Bone marrow (tissue), 2 donors: ENCODE data around the gene GJA8.
"Not testable (repeated sequence)": the region's sequence is repeated elsewhere in the genome, so short reads cannot be mapped to it uniquely, and the experiment has no call there.

ENCODE experiments used
- DNase-seq, 2 donors: peaks; one replicate each; lab custom pipeline; 2025; lab: John Stamatoyannopoulos, UW

The GJA8 gene

DNA sequence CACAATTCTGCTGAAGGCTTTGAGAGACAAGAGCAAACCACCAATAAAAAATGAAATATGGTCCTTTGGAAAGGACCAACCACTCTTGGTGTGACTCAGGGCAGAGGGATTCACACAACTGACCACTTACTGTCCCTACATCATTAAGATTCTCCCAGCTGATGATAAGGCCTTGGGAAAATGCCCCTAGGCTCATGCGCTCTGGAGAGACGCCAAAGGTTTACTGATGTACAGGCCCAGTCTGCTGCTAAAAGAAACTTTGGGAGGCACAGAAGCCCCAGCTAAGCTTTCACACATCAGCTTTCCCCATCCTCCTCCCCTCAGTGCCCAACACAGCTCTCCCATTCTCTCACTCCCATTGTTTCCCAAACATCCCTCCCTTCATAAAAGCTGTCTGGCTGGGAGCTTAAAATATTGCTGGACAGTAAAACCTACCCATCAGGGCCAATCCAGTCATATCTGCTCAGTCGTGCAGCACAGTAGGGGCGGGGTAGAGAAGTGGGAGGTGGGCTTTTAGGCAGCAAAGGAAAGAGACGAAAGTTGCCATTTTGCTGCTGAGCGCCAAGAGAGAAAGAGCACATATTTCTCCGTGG lies at the start of gene GJA8:
GJA8 (plus strand) TSS at position 543 of the 593 bp plus-strand sequence. CDS start 5,161 bp downstream, outside the sequence.
- no peak for DNase-seq

DNA sequence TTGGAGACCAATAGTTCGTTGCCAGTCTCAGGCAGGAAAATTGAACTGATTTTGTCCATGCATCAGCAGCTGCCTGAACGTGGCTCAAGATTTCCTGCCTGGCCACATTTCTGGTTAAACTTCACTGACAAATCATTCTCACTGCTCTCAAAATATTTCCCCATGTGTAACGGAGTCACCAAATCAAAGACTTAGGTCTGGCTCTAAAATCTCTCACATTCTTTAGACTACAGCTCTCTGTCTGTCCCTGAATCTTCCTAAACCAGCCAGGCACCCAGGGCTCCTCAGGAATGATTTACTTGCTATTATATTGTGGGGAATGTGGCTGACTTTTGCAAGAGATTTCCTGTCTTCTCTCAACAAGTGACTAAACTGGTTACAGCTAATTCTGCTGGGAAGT lies 49.2 kb upstream of the GJA8 start:
- DNase-seq: no peak

DNA sequence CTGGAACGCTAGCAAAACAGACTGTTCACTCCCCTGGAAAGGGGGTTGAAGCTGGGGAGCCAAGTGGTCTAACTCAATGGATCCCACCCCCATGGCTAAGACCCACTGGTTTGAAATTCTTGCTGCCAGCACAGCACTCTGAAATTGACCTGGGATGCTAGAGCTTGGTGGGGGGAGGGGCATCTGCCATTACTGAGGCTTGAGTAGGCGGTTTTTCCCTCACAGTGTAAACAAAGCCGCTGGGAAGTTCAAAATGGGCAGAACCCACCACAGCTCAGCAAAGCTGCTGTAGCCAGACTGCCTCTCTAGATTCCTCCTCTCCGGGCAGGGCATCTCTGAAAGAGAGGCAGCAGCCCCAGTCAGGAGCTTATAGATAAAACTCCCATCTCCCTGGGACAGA lies 47.6 kb upstream of the GJA8 start:
- DNase-seq: not testable (repeated sequence)

DNA sequence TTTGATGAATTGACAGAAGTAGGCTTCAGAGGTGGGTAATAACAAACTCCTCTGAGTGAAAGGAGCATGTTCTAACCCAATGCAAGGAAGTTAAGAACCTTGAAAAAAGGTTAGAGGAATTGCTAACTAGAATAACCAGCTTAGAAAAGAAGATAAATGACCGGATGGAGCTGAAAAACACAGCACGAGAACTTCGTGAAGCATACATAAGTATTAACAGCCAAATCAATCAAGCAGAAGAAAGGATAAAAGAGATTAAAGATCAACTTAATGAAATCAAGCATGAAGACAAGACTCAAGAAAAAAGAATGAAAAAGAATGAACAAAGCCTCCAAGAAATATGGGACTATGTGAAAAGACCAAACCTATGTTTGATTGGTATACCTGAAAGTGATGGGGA lies 46.6 kb upstream of the GJA8 start:
- DNase-seq: not testable (repeated sequence)

DNA sequence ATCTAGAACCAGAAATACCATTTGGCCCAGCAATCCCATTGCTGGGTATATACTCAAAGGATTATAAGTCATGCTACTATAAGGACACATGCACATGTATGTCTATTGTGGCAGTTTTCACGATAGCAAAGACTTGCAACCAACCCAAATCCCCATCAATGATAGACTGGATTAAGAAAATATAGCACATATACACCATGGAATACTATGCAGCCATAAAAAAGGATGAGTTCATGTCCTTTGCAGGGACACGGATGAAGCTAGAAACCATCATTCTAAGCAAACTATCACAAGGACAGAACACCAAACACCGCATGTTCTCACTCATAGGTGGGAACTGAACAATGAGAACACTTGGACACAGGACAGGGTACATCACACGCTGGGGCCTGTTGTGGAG lies 35.4 kb upstream of the GJA8 start:
- DNase-seq: not testable (repeated sequence)

DNA sequence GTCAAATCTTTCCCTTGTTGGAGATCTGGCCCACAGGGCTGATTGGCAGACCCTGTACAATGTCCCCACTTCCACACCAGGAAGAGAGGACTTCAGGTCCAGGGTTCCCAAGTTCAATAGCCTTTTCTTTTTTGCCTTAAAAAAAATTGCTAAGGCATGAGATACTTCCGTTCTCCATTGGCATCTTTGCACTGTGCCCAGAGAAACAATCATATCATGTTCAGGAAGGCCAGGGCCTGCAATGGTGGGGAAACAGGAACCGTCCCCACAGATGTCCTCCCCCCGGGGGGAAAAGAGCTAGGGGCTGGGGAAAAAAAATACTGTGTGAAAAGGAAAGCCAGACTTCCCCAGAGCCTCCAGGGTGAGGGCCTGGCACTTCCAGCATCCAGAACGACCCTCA lies 24.6 kb upstream of the GJA8 start:
- DNase-seq: no peak

DNA sequence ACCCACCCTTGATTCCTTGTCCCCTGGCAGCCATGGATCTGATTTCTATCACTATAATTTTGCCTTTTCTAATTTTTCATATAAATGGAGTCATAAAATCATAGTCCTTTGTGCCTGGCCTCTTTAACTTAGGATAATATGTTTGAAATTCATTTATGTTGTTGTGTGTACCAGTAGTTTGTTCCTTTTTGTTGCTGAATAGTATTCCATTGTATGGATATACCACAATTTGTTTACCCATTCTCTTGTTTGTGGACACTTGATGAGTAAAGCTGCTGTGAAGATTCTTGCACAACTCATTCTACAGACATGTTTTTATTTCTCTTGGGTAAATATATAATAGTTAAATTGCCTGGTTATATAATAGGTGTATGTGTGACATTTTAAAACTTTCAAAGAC lies 22.7 kb upstream of the GJA8 start:
- no peak for DNase-seq

DNA sequence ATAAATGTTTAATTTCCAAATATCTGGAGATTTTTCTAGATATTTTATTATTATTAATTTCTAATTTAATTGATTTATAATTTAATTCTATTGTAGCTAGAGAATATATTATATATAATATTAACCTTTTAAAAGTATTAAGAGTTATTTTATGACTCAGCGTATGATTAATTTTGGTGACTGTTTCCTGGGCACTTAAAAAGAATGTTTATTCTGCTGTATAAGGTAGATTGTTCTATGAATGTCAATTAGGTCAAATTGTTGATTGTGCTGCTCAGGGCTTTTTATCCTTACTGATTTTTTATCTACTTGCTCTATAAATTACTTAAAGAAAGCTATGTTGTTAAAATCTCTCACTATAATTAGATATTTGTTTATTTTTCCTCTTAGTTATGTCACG lies 20.1 kb upstream of the GJA8 start:
- no peak for DNase-seq

DNA sequence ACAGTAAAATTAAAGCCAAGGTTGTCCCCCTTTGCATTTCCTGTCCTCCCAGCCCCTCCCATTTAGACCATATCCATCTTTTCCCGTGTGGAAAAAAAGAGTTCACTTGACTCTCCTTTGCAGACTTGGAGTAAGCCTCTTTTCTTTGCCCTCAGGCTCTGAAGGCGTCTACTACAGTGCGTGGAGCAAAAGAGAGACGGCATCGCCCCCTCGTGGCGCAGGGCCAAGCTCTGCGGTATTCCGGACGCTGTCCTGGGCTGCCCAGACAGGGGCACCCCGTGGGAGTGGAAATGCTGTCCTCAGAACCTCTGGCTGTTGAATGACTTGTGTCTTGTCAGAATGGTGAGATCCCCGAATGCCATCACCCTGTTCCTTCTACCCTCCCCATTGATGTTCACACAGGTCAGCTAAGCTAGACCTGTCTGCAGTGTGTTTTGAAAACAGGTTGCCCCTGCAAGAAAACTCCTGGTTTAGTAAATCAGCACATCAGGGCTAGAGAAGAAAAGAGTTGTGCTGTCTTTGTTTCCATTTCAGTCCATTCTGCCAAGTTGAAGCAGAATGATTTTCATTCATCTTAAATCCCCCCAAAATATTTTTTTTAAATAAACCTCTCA lies 12.3 kb upstream of the GJA8 start:
- peak in 1 of 2 donors; percentile 28 for DNase-seq

DNA sequence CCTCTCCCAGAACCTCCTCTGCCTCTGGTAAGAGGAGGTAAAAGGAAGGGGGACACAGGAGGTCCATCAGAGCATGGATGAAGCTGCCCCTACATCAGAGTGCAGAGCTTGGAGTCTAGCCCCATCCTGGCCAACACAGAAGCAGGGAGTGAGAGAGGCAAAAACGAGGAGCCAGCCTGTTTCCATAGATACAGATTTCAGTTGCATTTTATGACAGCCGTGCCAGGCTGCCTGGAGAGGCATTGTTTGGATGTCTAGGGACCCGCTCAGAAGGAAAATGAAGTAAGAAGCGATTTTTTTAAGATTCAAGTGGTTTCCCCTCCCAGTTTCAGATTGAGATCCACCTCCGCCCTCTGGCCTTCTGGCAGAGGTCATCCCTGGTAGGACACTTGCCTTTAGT lies 11.5 kb upstream of the GJA8 start:
- DNase-seq: no peak

DNA sequence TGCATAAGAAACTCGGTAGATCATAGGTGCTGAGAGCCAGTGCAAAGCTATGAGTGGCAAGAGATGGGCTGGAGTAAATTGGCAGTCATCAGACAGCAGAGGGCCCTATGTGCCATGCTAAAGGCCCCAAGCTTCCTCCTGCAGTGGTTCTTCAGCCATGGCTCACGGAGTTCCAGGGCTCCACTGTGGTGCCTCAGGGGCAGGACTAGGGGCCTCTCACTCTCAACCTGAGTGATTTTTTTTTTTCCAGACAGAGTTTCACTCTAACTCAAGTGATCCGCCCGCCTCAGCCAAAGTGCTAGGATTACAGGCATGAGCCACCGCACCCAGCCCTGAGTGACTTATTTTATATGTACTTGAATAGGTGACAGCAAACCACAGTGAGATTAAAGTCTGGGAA lies 10.4 kb upstream of the GJA8 start:
- no peak for DNase-seq

DNA sequence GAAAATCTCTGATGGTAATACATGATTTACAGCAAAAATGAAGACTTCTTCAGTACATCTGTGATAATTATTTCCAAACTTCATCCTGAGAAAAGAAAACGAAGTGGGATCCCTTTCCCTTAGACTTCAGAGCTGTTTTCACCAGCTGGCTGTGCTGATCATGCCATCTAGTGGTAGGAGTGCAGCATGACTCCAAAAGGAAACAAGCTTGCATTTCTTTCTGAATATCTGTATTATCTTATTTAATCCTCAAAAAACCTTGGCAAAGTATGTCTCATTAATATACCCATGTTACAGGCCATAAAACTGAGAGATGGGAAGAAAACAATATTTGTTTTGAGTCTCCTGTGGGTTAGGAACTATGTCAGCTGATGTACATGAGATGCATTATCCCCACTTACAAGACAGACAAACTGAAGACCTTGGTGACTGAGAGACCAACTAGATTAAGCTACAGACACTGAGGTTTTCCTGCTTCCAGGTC lies 9.8 kb upstream of the GJA8 start:
- DNase-seq: peak in 1 of 2 donors; percentile 29

DNA sequence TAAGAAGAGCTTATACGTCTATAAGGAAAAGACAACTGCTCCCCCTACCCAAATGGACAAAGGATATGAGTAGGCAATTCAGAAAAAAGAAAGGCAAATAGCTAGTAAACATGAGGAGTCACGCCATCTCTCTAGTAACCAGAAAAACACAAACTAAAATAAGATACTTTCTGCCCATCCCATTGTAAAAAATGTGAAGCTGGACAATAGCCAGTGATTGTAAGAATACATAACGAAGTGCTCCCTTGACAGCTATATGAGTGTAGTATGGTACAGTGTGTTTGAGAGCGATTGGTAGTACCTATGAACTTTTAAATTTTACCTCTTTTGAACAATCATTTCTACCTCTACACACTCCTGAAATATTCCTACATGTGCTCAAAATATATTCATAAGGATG lies 7.5 kb upstream of the GJA8 start:
- no peak for DNase-seq

DNA sequence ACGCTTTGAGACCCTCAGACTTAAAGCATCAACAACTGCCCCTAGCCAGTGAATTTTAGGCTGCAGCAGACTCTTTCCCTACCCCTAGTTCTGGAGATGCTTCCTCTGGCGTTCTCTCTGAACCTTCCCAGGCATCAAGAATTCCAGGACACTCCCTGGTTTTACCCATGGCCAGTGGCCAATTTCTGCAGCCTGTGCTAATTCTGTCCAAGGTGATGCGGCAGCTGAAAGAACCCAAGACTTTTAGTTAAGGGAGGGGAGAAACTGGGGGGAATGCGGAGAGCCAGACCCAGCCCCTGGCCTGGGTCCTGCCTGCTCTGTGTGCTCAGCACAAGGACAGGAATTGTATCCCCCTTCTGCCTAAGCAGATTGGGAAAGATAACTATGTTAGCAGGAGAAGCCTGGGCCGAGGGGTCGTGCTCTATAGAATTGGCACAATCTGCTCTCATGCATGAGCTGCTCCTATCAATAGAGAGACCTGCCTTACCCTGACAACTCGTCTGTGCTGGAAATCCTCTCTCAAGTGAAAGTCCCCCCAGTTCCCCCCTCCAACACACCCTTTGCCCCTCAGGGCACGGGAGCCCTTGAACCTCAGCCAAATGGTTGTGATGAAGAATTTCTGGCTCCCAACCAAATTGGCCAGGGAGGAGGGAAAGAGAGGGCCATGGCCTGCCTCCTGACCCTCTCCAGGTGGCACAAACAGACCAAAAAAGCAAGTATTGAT lies 5.4 kb upstream of the GJA8 start:
- DNase-seq: no peak

DNA sequence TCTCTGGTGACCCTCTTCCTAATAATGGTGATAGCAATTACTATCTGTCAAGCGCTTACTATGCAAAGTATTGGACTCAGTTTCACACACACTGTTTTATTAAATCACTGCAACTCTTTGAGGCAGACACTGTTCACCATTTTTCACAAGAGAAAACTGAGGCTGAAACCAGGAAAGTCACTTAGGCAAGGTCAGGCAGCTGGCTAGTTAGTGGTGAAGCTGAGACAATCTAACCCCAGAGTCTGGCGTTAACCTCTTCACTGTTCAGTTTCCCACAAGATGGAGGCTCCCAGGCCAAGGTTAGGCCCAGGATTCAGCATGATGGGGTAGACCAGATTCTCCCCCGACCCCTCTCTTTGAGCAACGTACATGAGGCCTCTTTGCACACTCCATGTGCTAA lies 4.8 kb upstream of the GJA8 start:
- DNase-seq: no peak

DNA sequence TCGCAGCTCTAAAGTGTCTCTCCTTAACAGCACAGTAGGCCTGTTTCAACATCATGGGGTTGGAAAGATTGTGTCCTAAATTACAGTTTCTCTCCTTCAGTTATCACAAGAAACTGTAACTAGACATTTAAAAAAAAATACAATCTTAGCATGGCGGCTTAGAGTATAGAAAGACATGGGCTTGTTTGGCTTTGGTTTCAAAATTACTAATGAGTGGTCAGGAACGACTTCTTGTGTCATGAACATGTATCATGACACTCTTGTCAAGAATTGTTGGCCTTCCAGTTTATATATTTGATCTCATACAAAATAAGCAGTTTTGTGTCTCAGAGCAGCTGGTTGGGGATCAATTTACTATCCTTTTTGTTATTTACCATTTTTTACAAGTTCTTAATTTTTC lies 2.1 kb downstream of the GJA8 start:
- no peak for DNase-seq

DNA sequence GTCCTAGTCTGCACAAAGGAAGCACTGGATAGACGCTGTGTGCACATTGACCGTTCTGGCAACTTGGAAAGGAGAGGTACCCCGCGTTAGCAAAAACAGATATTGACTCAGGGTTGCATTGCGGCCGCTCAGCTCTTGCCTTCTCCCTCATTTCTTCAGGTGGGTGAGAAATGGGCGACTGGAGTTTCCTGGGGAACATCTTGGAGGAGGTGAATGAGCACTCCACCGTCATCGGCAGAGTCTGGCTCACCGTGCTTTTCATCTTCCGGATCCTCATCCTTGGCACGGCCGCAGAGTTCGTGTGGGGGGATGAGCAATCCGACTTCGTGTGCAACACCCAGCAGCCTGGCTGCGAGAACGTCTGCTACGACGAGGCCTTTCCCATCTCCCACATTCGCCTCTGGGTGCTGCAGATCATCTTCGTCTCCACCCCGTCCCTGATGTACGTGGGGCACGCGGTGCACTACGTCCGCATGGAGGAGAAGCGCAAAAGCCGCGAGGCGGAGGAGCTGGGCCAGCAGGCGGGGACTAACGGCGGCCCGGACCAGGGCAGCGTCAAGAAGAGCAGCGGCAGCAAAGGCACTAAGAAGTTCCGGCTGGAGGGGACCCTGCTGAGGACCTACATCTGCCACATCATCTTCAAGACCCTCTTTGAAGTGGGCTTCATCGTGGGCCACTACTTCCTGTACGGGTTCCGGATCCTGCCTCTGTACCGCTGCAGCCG lies 5.4 kb downstream of the GJA8 start:
- no peak for DNase-seq

DNA sequence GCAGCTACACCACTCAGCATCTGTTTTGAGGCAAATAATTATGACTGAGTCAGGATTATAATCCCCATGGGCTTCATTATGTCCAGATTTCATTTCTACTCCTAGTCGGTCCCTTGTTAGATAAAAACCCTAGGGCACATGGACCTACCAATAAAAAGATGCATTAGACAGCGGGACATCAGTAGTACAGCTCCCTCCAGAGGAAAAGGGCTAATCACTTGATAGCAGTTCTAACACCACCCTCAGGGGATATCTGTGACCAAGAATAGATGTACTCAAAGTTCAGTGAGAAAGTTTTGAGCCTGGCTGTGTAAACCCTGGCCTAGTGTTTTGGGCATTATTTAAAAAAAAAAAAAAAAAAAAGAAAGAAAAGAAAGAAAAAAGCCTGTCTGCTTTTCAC lies 10.0 kb downstream of the GJA8 start:
- no peak for DNase-seq

DNA sequence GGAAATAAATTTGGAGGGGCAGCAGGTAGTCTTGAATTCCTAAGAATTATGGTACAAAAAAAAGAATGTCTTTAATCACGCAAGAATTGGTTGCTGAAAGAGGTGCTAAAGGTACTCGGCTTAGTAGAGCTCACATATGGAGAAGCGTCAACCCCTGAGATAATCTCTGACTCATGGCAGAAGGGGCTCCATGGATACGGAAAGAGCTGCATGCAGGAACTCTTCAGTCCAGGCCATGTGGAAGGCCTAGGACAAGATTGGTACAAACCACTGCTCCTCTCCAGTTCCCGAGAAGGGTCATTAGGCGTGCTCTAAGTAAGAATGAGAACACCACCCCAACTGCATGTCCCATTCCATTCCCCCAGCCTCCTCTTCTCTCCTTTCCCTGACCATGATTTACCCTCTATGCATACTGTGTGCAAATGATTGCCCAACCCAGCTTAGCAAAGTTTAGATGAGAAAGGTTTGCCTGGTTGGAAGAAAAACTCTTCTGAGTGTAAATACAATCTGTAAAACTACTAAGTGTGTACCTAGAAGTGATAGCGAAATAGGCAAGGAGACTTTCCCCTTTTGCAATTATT lies 10.9 kb downstream of the GJA8 start:
- no peak for DNase-seq

DNA sequence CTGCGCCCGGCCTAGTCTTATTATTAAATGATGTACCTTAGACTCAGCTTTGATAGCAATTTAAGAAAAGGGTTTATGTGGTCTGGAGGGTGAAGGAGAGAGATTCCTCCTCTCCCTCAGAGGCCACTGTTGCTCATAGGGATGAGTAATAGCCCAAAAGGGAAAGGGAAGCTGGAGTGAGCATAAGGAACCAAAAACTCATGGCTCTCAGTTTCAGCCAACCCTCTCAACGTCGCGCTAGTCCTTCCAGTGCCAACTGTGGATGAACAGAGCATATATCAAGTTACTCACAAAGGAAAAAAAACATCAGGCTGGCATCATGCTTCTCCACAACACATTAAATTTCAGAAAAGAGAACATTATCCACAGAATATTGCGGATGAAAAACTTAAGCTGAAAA lies 17.3 kb downstream of the GJA8 start:
- DNase-seq: no peak

DNA sequence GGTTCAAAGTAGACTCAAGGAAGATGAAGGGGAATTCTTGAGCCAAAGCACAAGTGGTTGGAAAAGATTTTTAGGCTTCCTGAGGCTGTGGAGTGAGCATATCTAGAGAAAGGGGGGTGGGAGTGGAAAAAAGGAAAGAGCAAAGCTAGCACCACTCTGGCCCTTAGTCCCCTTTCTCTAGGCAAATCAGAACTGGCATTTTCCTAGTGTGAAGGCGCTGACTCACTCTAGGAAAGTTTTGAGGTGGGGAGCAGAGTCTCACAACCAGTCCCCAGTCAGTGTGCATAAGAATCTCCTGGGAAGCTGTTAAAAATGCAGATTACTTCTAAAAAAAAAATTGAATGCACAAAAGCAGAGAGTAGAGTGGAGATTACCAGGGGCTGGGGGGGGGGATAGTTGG lies 22.2 kb downstream of the GJA8 start:
- DNase-seq: no peak

DNA sequence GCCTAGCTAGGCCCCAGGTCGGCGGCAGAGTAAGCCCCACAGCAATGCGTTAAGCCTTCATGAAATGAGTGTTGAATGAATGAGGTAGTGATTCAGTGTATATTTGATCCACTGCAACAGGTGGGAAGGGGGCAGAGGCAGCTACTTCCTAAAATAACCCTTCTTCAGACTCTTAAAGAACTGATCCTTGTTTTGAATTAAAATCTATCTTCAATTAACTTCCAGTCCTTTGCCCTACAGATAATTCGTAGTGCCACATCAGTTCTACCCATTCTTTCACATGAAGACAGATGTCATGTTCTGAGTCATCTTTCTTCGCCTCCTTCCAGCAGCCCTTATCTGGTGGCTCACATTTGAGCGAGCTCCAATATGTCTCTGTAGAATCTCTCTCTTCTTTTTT lies 24.6 kb downstream of the GJA8 start:
- DNase-seq: not testable (repeated sequence)
